Articular chondrocyte of knee joint (primary cell): ENCODE results near the gene CYP2B6. TPM values are rescaled to one million over a fixed set of nuclear protein-coding genes. Genes with fewer than 3 reads are reported as not detected.

ENCODE experiments used
- total RNA-seq: library from RNA; depleted of rRNA; stranded (reverse); fragments of >200 nt; gene quantifications from 2 replicates; pipeline ENCODE4 v1.2.3, GENCODE V29; 2012

The CYP2B6 gene
- total RNA-seq, result not detected in 2 replicates

DNA sequence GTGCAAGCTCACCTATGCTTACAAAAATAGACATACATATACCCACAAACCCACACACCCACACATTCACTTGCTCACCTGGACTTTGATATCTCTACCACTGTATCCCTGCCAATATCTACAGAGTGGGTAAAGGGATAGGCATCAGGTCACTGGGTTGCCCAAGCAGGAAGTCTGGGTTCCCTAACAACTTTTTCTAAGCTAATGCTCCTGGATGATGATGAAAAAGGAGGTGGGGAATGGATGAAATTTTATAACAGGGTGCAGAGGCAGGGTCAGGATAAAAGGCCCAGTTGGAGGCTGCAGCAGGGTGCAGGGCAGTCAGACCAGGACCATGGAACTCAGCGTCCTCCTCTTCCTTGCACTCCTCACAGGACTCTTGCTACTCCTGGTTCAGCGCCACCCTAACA is at the start of gene CYP2B6:
Gene CYP2B6, plus strand, starts transcription at position 311 of the 410 bp plus-strand sequence. Its CDS starts 24 bp downstream, at position 335.

Other genes with a start within 250 kb of the CYP2B6 start
- gene ACTMAP, start 240.8 kb upstream of the CYP2B6 start, total RNA-seq, result 1.0 and 1.5 TPM in 2 replicates
- gene SNRPA, start 240.1 kb upstream of the CYP2B6 start, total RNA-seq, result 21.1 and 30.8 TPM in 2 replicates
- 1.4 and 4.6 TPM in 2 replicates for gene MIA, start 215.8 kb upstream of the CYP2B6 start, total RNA-seq
- 7.4 and 7.7 TPM in 2 replicates for gene RAB4B, start 213.0 kb upstream of the CYP2B6 start, total RNA-seq
- gene EGLN2, start 192.1 kb upstream of the CYP2B6 start, total RNA-seq, result 51.5 and 52.9 TPM in 2 replicates
- 0.22 TPM in 1 of 2 replicates, not detected in the other for gene CYP2A6, start 140.8 kb upstream of the CYP2B6 start, total RNA-seq
- gene CYP2A7, start 109.1 kb upstream of the CYP2B6 start, total RNA-seq, result not detected in 2 replicates
- gene CYP2A13, start 97.2 kb downstream of the CYP2B6 start, total RNA-seq, result not detected in 2 replicates
- not detected in 2 replicates for gene CYP2F1, start 123.2 kb downstream of the CYP2B6 start, total RNA-seq
- gene CYP2S1, start 201.9 kb downstream of the CYP2B6 start, total RNA-seq, result 0.11 TPM in 1 of 2 replicates, not detected in the other
- gene AXL, start 227.9 kb downstream of the CYP2B6 start, total RNA-seq, result 351 and 401 TPM in 2 replicates